Spleen (tissue), 7 donors: Measurements from ENCODE around the gene APOL4.

Source experiments
- POLR2A ChIP-seq, 3 donors: fragments of 450-650 bp; IDR thresholded peaks; one replicate each; pipeline ENCODE4 v1.5.1; 2017; ENCODE audit warnings: antibody characterized with exemption in 3 of 3, mild to moderate bottlenecking in 1 of 3
- POLR2AphosphoS5 ChIP-seq, 3 donors: sonication (generic); formaldehyde crosslinking; IDR thresholded peaks; one replicate each; pipeline ENCODE4 v1.5.1; 2017; ENCODE audit warnings: antibody characterized with exemption in 3 of 3
- TF ChIP-seq, protein P1 (sequence below), 11 experiments: fragments of 200-600 bp in 7 of 11; fragments of 450-650 bp in 4 of 11; sonication (generic) in 4 of 11; IDR thresholded peaks in 8 of 11; conservative IDR thresholded peaks in 3 of 11; 1 replicate in 7 of 11; 2 replicates in 4 of 11; pipeline versions ENCODE4 v1.4.0 to v1.8.0; 2016 to 2021; ENCODE audit warnings: antibody characterized with exemption in 11 of 11, inconsistent platforms in 4 of 11, mild to moderate bottlenecking in 1 of 11
- donor health status: DM: no; HTN: no; CAD: no; lungs with moderate emphysema.
- donor health status: DM: no; HTN: no; CAD: no.
- donor health status: DM: no; HTN: no; CAD: no.

DNA sequence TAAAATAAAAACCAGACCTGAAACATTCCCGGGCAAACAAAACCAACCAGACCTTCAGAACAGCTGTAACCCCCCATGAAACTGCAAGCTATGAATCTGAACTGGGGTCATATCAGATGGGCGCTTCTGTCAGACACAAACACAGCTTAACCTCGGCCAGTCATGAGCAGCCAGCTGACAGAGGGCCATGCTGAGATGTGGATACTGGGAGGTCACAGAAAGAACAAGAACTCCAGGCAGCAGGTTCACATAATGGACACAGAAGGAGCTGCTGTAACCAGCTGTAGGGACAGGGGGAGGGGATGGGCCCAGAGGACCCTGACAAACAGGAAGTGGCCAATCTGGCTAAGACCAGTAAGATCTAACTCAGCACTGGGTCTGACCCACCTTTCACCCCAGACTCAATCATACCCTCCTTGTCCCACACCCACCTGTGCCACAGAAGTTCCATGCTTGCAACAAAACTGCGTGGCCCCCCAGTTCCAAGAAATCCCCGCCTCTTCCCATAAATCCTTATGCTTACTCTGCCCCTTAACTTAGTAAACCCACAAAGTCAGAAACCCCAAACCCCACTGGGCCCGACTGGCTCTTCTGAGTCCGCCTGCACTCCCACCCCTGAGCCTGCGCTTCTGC, 4.0 kb downstream of the APOL4 start:
- TF ChIP-seq, protein P1, sequence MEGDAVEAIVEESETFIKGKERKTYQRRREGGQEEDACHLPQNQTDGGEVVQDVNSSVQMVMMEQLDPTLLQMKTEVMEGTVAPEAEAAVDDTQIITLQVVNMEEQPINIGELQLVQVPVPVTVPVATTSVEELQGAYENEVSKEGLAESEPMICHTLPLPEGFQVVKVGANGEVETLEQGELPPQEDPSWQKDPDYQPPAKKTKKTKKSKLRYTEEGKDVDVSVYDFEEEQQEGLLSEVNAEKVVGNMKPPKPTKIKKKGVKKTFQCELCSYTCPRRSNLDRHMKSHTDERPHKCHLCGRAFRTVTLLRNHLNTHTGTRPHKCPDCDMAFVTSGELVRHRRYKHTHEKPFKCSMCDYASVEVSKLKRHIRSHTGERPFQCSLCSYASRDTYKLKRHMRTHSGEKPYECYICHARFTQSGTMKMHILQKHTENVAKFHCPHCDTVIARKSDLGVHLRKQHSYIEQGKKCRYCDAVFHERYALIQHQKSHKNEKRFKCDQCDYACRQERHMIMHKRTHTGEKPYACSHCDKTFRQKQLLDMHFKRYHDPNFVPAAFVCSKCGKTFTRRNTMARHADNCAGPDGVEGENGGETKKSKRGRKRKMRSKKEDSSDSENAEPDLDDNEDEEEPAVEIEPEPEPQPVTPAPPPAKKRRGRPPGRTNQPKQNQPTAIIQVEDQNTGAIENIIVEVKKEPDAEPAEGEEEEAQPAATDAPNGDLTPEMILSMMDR (IDR thresholded peaks at IDR 0.05 in 8 of 11, conservative IDR thresholded peaks at IDR 0.05 in 3 of 11): no peak
- TF ChIP-seq POLR2AphosphoS5 (IDR thresholded peaks at IDR 0.05) (no peak), POLR2A (IDR thresholded peaks at IDR 0.05) (no peak)
